GM21367 (cell line): ENCODE data around the gene GRAMD4.

Source experiments
- ATAC-seq: cut with Tn5 transposase; IDR thresholded peaks from one replicate; pipeline ENCODE4 v1.9.1; 2021; ENCODE audit not compliant: unreplicated experiment

GRAMD4 gene

GRCh38 chr22:46668116-46668515 lies 47.9 kb downstream of the GRAMD4 start:
- no peak for ATAC-seq

- ATAC-seq: no peak
These were observed 49.0 kb downstream of the GRAMD4 start for GRCh38 chr22:46669201-46669600.

GRCh38 chr22:46671824-46672432 lies 51.7 kb downstream of the GRAMD4 start:
- no peak for ATAC-seq

- ATAC-seq: no peak
These were observed 52.5 kb downstream of the GRAMD4 start for GRCh38 chr22:46672731-46673130.

- ATAC-seq: no peak
These were observed 53.0 kb downstream of the GRAMD4 start for GRCh38 chr22:46673205-46673604.

- ATAC-seq: no peak
These were observed 53.6 kb downstream of the GRAMD4 start for GRCh38 chr22:46673662-46674236.

GRCh38 chr22:46674367-46674781 lies 54.2 kb downstream of the GRAMD4 start:
- no peak for ATAC-seq

GRCh38 chr22:46674906-46675305 lies 54.7 kb downstream of the GRAMD4 start:
- no peak for ATAC-seq

- no peak for ATAC-seq
These were observed 55.3 kb downstream of the GRAMD4 start for GRCh38 chr22:46675479-46675878.

GRCh38 chr22:46675938-46676337 lies 55.8 kb downstream of the GRAMD4 start:
- ATAC-seq: no peak

GRCh38 chr22:46676479-46676878 lies 56.3 kb downstream of the GRAMD4 start:
- ATAC-seq: no peak

- no peak for ATAC-seq
These were observed 56.7 kb downstream of the GRAMD4 start for GRCh38 chr22:46676881-46677280.

GRCh38 chr22:46677323-46678002 lies 57.3 kb downstream of the GRAMD4 start:
- ATAC-seq: no peak

- no peak for ATAC-seq
These were observed 57.9 kb downstream of the GRAMD4 start for GRCh38 chr22:46678003-46678657.

GRCh38 chr22:46678785-46679700 lies 58.9 kb downstream of the GRAMD4 start:
- no peak for ATAC-seq

GRCh38 chr22:46679706-46680269 lies 59.6 kb downstream of the GRAMD4 start:
- no peak for ATAC-seq

GRCh38 chr22:46681010-46681409 lies 60.8 kb downstream of the GRAMD4 start:
- ATAC-seq: no peak

- ATAC-seq: no peak
These were observed 62.0 kb downstream of the GRAMD4 start for GRCh38 chr22:46682011-46682731.

GRCh38 chr22:46684706-46685105 lies 64.5 kb downstream of the GRAMD4 start:
- peak; percentile 52 for ATAC-seq
